Stimulated activated CD4-positive, alpha-beta T cell treated with anti-CD3 and anti-CD28 coated beads, Interleukin-1b, Interleukin-23, amount 100 ng/mL, for 1 hour (primary cell): ENCODE data around the gene TEX53.

Experiments used
- DNase-seq, 2 donors: peaks; one replicate each; pipeline ENCODE4 v3.0.0-alpha.2; 2020; ENCODE audit warnings: low read depth in 2 of 2

The TEX53 gene

DNA sequence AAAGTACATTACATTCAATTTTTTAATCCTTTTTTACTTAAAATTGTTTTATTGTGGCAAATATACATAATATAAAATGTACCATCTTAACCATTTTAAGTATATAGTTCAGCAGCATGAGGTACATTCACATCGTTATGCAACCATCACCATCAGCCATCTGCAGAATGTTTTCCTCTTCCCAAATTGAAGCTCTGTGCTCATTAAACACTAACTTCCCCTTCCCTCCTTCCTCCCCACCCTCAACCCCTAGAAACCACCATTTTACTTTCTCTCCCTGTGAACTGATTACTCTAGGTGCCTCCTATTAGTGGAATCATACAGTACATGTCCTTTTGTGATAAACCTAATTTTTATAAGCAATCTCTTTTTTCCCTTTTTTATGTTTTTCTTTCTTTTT lies 15.6 kb downstream of the TEX53 start:
- DNase-seq, result no peak

DNA sequence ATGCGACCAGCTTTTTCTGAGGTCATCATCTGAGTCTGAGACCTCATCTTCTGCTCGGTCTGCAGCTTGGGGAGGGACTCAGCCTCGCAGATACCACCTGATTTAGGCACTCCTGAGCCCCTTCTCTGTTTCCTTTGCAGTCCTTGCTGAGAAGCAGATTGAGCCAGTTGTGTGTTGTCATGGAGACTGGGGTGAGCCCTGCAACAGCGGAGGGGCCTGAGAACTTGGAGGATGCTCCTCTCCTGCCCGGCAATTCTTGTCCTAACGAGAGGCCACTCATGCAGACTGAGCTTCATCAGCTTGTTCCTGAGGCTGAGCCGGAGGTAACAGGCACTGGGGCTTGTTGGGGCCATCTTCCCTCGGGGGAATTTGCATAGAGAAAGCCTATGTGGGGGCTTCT lies 19.2 kb downstream of the TEX53 start:
- no peak for DNase-seq

DNA sequence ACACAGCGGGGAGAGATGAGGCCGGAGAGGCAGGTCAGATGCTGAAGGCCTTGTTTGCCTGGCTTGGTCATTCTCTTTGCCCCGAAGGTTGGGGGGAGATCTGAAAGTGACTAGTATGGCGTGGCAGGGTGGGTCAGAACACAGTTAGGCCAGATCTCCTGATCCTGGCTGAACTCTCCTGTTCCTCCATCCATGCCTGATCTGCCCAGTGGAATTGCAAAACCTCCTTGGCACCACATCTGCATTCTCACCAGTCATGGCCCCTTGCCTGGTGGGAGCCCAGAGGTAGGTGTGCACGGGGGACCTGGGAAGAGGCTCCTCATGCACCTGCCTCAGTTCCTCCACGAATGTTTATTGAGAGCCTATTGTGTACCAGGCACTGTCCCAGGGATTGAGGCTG lies 23.2 kb downstream of the TEX53 start:
- no peak for DNase-seq

DNA sequence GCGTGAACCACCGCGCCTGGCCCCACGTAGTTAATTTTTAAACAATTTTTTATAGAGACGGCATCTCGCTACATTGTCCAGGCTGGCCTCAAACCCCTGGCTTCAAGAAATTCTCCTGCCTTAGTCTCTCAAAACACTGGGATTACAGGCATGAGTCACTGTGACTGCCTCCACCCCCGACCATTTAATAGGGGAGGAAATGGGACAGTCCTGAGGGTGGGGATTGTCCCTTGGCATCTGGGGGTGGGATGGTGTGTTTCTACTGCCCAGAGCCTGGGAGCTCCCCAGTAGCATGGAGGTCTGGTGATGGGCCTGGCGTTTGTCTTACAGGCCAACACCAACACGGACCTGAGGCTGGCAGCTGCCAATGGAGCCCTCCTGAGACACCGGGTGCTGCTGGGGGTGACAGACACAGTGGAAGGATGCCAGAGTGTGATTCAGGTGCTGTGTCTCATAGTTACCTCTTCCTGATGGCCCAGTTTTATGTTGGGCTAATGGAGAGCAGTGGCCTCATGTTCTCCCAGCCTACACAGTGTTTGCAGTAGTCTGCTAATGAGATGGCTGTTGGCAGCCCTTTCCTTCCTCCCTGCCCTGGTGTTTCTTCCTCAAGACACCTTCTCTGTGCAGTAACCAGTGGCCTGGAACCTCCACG lies 24.0 kb downstream of the TEX53 start:
- no peak for DNase-seq

DNA sequence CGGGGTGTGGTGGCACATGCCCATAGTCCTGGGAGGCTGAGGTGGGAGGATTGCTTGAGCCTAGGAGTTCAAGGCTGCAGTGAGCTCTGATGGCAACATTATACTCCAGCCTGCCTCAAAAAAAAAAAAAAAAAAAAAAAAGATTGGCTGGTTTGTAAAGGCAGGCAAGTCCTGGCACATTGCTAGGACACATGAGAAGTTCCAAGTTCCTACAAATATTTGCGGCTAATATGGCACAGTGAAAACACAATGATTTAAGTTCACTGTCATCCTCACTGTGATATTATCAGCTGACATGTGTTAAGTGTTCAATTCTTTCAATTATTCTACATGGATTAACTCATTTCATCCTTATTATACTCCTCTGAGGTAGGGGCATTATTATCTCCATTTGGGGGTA lies 26.4 kb downstream of the TEX53 start:
- DNase-seq, result no peak

DNA sequence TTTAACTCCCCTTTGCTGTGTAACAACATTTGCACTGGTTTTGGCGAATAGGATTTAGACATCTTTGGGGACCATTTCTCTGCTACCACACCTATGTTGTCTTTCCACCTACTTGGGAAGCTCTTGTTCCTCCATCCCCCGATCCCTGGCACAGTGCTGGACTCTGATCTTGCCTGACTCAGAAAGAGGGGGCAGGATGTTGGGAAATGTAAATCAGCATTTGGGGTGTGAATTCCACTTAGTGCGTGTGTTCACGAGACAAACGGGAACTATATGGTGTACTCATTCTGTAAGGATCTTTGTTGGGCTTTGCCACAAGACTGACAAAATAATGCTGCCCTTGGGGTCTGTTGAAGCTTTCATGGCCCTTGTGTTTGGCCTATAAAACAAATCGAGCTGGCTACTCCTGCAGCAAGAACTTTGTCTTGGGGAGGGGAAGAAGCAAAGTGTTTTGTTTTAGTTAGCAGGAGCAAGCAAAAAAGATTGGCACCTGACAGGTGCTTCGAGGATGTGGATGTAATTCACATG lies 28.0 kb downstream of the TEX53 start:
- DNase-seq, result no peak

- no peak for DNase-seq
These were observed 30.1 kb downstream of the TEX53 start for GRCh38 chr9:114627553-114627952.

DNA sequence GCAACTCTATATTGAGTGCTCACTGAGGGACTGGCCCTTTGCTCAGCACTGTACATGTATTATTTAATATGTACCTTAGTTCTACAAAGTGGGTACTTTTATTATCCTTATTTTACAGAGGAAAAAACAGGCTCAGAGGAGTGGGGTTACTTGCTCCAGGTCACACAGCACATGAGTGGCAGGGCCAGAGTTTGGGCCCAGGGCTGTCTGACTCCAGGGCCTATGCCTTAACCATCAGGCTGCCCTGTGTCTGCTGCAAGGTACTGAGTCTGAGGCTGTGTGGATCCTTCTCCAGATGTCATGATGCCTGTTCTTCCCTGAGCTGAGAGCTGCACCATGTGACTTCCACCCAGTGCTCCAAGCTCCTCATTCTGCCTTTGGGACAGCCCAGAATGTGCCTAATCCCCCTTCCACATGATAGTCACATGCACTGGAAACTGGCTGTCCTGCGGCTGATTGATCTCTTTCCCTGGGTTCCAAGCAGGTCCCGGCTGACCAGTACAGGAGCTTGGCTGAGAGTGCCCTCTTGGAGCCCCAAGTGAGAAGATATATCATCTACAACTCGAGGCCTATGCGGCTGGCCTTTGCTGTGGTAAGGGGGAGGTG lies 31.1 kb downstream of the TEX53 start:
- DNase-seq, result no peak

- DNase-seq, result no peak
These were observed 32.9 kb downstream of the TEX53 start for GRCh38 chr9:114624677-114625076.

- no peak for DNase-seq
These were observed 35.5 kb downstream of the TEX53 start for GRCh38 chr9:114621975-114622609.

DNA sequence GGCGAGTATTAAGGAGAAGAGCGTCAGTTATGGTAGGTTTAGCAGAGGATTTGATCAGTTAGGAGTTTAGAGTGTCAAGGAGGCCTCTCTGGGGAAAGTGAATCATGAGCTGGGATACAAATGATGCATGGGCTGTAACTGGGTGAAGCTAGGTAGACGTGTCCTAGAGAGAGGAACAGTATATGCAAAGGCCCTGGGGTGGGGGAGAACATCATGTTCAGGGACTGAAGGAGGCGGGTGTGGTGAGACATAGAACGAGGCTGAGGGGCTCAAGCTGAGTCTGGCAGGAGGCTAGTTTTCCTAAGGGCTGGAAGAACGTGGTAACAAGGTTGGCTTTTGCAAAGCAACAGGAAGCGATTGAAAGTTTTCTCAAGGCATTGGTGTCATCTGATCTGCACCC lies 36.0 kb downstream of the TEX53 start:
- DNase-seq, result no peak

DNA sequence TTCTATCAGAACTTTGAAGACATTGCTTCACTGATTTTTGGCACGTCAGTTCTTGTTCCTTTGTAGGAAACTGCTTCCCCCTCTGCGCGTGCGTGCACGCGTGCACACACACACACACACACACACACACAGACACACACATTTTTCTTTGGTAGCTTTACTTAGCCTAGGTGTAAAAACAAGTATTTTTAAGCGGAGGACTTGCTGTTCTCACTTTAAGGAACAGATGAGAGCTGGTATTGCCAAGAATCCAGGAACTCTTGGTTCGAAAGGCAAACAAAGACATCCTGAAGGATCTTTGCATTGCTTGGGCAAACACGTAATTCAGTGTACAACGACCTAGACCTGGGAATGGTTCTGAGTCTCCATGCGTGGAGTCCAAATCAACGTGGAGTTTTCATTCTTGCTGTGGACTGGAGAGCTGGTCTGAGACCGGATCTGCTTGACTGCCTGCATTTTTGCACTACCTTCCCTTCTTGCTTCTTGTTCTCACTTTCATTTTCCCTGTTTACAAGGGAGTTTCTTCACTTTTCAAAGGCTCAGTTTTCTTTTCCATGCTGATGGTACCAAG lies 38.3 kb downstream of the TEX53 start:
- no peak for DNase-seq

DNA sequence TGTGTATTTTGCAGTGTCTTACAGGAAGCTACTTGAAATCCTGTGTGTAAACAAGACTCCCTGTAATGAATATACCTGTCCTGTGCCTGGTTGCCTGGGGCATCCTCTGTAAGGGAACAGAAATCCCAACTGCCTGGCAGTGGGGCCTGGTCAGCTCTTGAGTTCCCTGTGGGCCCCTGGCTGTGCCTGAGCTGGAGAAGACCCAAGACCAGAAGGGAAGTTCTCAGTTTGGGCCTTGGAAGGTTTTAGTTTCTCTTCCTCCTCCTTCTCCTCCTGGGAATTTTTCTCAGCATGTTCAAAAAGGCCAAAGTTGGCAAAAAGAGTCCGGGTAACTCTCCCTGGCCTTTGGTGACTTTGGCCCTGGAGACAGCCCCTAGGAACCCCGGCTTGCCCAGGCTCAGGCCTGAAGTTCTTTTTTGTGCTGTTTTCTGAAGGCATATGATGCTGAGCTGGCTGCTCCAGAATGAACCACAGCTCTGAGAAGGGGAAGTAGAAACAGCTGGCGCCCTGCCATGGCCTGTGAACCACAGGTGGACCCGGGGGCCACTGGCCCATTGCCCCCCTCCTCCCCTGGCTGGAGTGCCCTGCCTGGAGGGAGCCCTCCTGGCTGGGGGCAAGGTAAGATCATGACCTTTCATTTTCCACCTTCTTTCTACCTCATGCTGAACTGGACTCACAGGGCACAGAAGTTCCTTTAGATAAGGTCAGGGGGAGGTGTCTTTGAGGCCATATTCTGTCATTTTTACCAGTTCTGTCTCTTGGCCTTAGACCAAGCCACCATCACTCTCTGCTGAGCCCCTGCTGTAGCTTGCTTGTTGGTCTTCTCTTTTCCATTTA lies 40.7 kb downstream of the TEX53 start:
- DNase-seq, result no peak

- DNase-seq, result no peak
These were observed 43.2 kb downstream of the TEX53 start for GRCh38 chr9:114614373-114614772.

- DNase-seq, result no peak
These were observed 43.7 kb downstream of the TEX53 start for GRCh38 chr9:114613919-114614318.

DNA sequence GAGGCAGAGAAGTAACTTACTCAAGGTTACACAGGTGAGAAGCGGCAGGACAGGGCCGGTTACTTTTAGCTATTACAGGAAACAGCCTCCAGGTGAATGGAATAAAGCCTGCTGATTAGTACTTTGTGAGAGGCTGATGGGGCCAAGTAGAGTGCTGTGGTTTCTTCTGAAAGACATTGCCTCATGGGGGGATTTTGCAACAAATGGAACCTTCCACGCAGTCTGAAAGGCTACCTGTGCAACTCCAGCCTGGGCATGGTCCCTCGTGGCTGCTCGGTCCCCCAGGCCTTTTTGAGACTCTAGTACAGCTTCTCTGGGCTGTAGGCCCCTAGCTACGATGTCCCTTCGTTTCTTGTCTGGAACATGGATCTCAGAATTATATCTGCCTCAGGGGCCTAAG lies 44.5 kb downstream of the TEX53 start:
- no peak for DNase-seq

- no peak for DNase-seq
These were observed 45.2 kb downstream of the TEX53 start for GRCh38 chr9:114612272-114612923.

DNA sequence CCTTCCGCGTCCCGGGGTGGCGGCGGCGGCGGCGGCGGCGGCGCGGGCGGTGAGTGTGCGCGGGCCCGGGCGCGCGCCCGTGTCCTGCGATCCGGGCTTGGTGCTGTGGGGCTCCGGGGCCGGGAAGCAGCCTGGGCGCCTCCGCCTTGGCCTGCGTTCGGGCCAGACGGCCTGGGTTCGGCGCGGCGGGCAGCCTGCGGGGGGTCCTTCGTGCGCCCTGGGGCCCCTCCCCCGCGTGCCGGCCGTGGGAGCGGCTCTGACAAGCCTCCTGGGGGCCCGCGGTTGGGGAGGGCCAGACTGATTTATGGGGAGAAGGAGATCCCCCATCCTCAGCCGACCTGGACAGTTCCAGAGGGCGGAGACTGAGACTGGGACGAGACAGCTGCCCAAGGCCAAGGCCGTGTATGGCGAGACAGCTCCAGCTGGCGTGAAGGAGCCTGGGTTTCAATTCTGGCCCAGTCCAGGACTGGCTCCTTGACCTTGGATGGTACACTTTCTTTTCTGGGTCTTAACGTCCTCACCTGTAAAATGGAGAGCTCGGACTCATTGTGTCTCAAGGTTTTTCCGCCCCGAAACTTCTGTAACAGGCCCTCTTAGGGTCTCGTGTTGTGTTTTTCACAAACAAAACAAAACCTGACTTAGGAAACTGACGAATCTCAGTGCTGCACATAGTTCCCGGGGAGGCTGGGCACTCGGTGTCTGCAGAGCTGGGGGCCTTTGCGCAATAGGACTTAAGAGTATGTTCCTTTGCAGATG lies 45.9 kb downstream of the TEX53 start:
- DNase-seq, result peak in 1 of 2 donors; percentile 17

GRCh38 chr9:114608525-114608796 lies 49.1 kb downstream of the TEX53 start:
- DNase-seq, result no peak

GRCh38 chr9:114607671-114608524 lies 49.7 kb downstream of the TEX53 start:
- DNase-seq, result no peak
